PC-9 (cell line): ENCODE data around the gene CHRNA5. TPM values are rescaled to one million over a fixed set of nuclear protein-coding genes. Genes with fewer than 3 reads are reported as not detected.

ENCODE experiments used
- BruUV-seq: library from RNA; stranded (reverse); fragments of 400-500 nt; replicated peaks from 2 replicates; lab custom pipeline; 2021; lab: Mats Ljungman, UMichigan
- CTCF ChIA-PET: fragments of 300-600 bp; sonication (Branson Sonifier 250); formaldehyde crosslinking; loops from one replicate; lab custom pipeline; 2022; ENCODE audit warnings: antibody characterized with exemption; lab: Charles Lee
- POLR2A ChIA-PET: fragments of 300-600 bp; sonication (Branson Sonifier 250); formaldehyde crosslinking; loops from one replicate; lab custom pipeline; 2022; ENCODE audit warnings: antibody characterized with exemption; ENCODE audit not compliant: unreplicated experiment; lab: Charles Lee
- DNase-seq, 2 experiments: peaks; one replicate each; pipeline versions ENCODE4 v3.0.0 to v3.0.0-alpha.2; 2015 to 2022; ENCODE audit warnings: mixed read lengths in 1 of 2
- H2AFZ ChIP-seq: fragments of 200-600 bp; sonication (generic); 2 replicates; pipeline ENCODE4 v1.8.1; 2017; ENCODE audit warnings: antibody characterized with exemption
- H3F3A ChIP-seq: fragments of 200-600 bp; sonication (generic); 2 replicates; pipeline ENCODE4 v1.8.1; 2017; ENCODE audit warnings: antibody characterized with exemption, mild to moderate bottlenecking, low read depth; ENCODE audit not compliant: insufficient read depth
- H3K27ac ChIP-seq: fragments of 200-600 bp; sonication (generic); 2 replicates; pipeline ENCODE4 v1.6.1; 2016; ENCODE audit warnings: mixed run types
- H3K27me3 ChIP-seq: fragments of 200-600 bp; sonication (generic); 2 replicates; pipeline ENCODE4 v1.6.1; 2016; ENCODE audit warnings: low read depth, mixed run types; ENCODE audit not compliant: insufficient read depth
- H3K36me3 ChIP-seq: fragments of 200-600 bp; sonication (generic); 2 replicates; pipeline ENCODE4 v1.6.1; 2016; ENCODE audit warnings: low read depth, mixed run types
- H3K4me1 ChIP-seq: fragments of 200-600 bp; sonication (generic); replicated peaks from 2 replicates; pipeline ENCODE4 v1.6.1; 2016; ENCODE audit warnings: mixed run types; ENCODE audit not compliant: insufficient read depth
- H3K4me2 ChIP-seq: fragments of 200-600 bp; sonication (generic); 2 replicates; pipeline ENCODE4 v1.6.1; 2017; ENCODE audit warnings: mixed run types
- H3K4me3 ChIP-seq: fragments of 200-600 bp; sonication (generic); 2 replicates; pipeline ENCODE4 v1.6.1; 2016; ENCODE audit warnings: mixed run types
- H3K79me2 ChIP-seq: fragments of 200-600 bp; sonication (generic); 2 replicates; pipeline ENCODE4 v1.6.1; 2017; ENCODE audit warnings: low read depth, mixed run types
- H3K9me2 ChIP-seq: fragments of 200-600 bp; sonication (generic); 2 replicates; pipeline ENCODE4 v1.8.1; 2017; ENCODE audit warnings: mild to moderate bottlenecking; ENCODE audit not compliant: insufficient read depth
- H3K9me3 ChIP-seq: fragments of 200-600 bp; sonication (generic); 2 replicates; pipeline ENCODE4 v1.8.1; 2016; ENCODE audit warnings: low read depth; ENCODE audit not compliant: insufficient read depth
- H4K20me1 ChIP-seq: fragments of 200-600 bp; sonication (generic); 2 replicates; pipeline ENCODE4 v1.8.1; 2017; ENCODE audit not compliant: insufficient read depth
- EZH2 ChIP-seq: fragments of 200-600 bp; sonication (generic); IDR thresholded peaks from 2 replicates; pipeline ENCODE4 v1.8.0; 2017; ENCODE audit warnings: antibody characterized with exemption, low read depth
- intact Hi-C: fragments of 100-400 bp; cut with micrococcal nuclease; formaldehyde crosslinking; loops from one replicate; pipeline ENCODE4 v1.10.0; 2022; ENCODE audit not compliant: unreplicated experiment
- total RNA-seq: library from RNA; stranded (reverse); gene quantifications from 2 replicates; pipeline ENCODE4 v1.2.3, GENCODE V29; 2021
- TF ChIP-seq, protein P1 (sequence below): fragments of 200-600 bp; sonication (generic); conservative IDR thresholded peaks from 2 replicates; pipeline ENCODE4 v1.6.1; 2017; ENCODE audit warnings: mixed run types, antibody characterized with exemption, mild to moderate bottlenecking, moderate library complexity

CHRNA5 gene
- total RNA-seq, 1 experiment from 2014 or later = 9.5 TPM

DNA sequence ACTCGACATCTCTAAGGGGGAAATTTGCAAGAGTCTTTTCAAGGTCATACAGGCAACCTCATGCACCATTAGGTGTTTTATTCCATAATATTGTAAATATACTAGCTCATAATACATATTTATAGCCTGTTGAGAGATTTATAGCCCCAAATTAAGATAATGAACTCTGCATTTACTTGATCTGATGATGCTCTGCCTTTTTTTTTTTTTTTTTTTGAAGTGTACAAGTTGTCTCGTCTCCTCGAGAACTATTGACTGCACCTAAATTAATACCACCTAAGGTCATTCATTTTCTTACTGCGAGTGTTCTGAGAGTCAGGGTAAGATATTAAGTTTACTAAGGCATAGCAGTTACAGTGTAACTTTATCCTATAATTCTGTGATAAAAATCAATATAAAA lies 6.1 kb downstream of the CHRNA5 start:
- no TSS peak for BruUV-seq
- TF ChIP-seq EZH2 = no peak
- TF ChIP-seq, protein P1, sequence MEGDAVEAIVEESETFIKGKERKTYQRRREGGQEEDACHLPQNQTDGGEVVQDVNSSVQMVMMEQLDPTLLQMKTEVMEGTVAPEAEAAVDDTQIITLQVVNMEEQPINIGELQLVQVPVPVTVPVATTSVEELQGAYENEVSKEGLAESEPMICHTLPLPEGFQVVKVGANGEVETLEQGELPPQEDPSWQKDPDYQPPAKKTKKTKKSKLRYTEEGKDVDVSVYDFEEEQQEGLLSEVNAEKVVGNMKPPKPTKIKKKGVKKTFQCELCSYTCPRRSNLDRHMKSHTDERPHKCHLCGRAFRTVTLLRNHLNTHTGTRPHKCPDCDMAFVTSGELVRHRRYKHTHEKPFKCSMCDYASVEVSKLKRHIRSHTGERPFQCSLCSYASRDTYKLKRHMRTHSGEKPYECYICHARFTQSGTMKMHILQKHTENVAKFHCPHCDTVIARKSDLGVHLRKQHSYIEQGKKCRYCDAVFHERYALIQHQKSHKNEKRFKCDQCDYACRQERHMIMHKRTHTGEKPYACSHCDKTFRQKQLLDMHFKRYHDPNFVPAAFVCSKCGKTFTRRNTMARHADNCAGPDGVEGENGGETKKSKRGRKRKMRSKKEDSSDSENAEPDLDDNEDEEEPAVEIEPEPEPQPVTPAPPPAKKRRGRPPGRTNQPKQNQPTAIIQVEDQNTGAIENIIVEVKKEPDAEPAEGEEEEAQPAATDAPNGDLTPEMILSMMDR = no peak
- ChIA-PET POLR2A (no interaction called here), CTCF (no interaction called here)
- Histone ChIP-seq H2AFZ (no peak overlapping the region), H3K79me2 (peaks cover 11% of the 10 kb centered on the region; the same call in 1 of the 2 replicates), H3K9me3 (no peaks in the 10 kb centered on the region), H3K4me2 (no peak overlapping the region), H3F3A (peaks cover 12% of the 10 kb centered on the region), H3K36me3 (no peaks in the 10 kb centered on the region), H3K27ac (no peak overlapping the region), H4K20me1 (no peaks in the 10 kb centered on the region), H3K4me1 (peaks cover 14% of the 10 kb centered on the region), H3K4me3 (no peak overlapping the region), H3K9me2 (no peaks in the 10 kb centered on the region), H3K27me3 (no peaks in the 10 kb centered on the region)
- intact Hi-C loops = no loop called here
- DNase-seq = no peak

DNA sequence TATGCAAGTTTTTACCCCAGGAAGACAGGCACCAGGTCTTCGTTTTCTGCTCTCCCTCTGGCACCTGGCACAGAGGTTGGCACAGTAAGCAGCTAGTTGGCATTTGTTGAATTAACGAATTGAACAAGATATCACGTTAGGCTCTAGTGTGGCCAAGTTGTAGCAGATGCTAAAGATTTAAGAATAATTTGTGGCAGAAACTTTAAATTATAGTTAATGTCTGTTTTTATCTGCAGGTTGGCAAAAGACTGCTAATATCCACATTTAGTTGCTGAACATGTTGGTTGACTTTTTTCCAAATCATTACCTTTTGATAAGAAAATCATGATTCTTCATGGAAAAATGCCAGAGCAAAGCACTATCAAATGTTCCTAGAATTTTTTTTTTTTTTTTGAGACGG lies 8.1 kb downstream of the CHRNA5 start:
- Histone ChIP-seq H3K9me2 (no peaks in the 10 kb centered on the region), H3F3A (peaks cover 4% of the 10 kb centered on the region; the same call in 1 of the 2 replicates), H3K9me3 (no peaks in the 10 kb centered on the region), H3K36me3 (no peaks in the 10 kb centered on the region), H3K4me2 (no peak overlapping the region), H3K79me2 (peaks cover 4% of the 10 kb centered on the region; the same call in 1 of the 2 replicates), H4K20me1 (no peaks in the 10 kb centered on the region), H3K27ac (no peak overlapping the region), H3K4me1 (no peaks in the 10 kb centered on the region), H3K4me3 (no peak overlapping the region), H3K27me3 (no peaks in the 10 kb centered on the region), H2AFZ (no peak overlapping the region)
- DNase-seq = no peak
- TF ChIP-seq EZH2 = no peak
- TF ChIP-seq, protein P1 = no peak
- intact Hi-C loops = no loop called here
- CTCF ChIA-PET = no interaction called here
- no TSS peak for BruUV-seq
- POLR2A ChIA-PET = no interaction called here

DNA sequence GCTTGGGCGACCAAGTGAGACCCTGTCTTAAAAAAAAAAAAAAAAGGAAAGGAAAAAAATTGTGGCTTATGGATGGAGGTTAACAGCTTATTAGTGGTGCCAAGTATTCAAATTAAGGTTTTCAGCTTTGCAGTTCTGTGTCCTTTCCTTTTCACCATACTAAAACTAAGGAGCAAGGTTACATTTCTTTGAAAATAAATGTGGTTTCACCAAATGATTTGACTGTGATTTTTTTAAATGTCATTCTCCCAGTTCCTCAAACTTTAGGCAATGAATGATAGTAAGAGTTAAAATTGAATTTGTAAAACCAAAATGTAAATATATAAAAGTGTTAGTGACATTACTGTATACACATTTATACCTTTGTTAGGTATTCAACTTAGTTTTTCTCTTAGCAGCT lies 9.6 kb downstream of the CHRNA5 start:
- Histone ChIP-seq H3F3A (peaks cover 4% of the 10 kb centered on the region; the same call in 1 of the 2 replicates), H4K20me1 (no peaks in the 10 kb centered on the region), H3K4me1 (no peaks in the 10 kb centered on the region), H3K27me3 (no peaks in the 10 kb centered on the region), H3K79me2 (0 out of 2 replicates have a peak, but pooled peaks cover under 1% of the 10 kb centered on the region), H3K4me3 (no peak overlapping the region), H3K9me2 (no peaks in the 10 kb centered on the region), H3K36me3 (no peaks in the 10 kb centered on the region), H3K4me2 (no peak overlapping the region), H3K9me3 (no peaks in the 10 kb centered on the region), H3K27ac (no peak overlapping the region), H2AFZ (no peak overlapping the region)
- no peak for TF ChIP-seq EZH2
- TF ChIP-seq, protein P1 = no peak
- intact Hi-C loops = no loop called here
- ChIA-PET POLR2A (no interaction called here), CTCF (no interaction called here)
- DNase-seq = no peak
- no TSS peak for BruUV-seq
